ELF-1 (cell line): ENCODE measurements around the gene PARP8.
"Not testable (repeated sequence)": the region's sequence is repeated elsewhere in the genome, so short reads cannot be mapped to it uniquely, and the experiment has no call there.

Experiments
- DNase-seq: peaks from one replicate; pipeline ENCODE4 v3.0.0-alpha.2; 2016; ENCODE audit warnings: low read depth, low spot score

Gene PARP8

GRCh38 chr5:50770441-50770840 is 104.0 kb downstream of the PARP8 start:
- DNase-seq = no peak

- DNase-seq = not testable (repeated sequence)
These were observed 108.2 kb downstream of the PARP8 start for GRCh38 chr5:50774446-50775175.

- DNase-seq = no peak
These were observed 119.6 kb downstream of the PARP8 start for GRCh38 chr5:50786073-50786472.

- DNase-seq = no peak
These were observed 125.4 kb downstream of the PARP8 start for GRCh38 chr5:50791813-50792212.

DNA sequence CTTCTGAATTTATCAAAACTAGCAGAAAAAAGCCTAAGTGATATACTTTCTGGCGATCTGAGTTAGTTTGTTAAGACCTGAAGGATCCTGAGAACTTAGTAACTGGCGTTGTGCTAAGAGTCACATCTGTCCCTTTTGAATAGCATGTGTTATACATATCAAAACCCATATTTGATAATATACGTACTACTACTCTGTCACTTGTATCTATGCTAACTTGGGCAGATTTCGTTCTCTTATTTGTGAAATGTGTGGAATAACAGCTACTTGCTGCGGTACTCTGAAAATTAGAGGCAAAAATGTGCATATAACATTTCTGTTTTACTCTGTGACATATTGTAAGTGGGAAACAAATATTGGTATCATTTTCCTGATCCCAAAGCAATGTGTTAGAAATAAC is 126.4 kb downstream of the PARP8 start:
- DNase-seq = no peak

DNA sequence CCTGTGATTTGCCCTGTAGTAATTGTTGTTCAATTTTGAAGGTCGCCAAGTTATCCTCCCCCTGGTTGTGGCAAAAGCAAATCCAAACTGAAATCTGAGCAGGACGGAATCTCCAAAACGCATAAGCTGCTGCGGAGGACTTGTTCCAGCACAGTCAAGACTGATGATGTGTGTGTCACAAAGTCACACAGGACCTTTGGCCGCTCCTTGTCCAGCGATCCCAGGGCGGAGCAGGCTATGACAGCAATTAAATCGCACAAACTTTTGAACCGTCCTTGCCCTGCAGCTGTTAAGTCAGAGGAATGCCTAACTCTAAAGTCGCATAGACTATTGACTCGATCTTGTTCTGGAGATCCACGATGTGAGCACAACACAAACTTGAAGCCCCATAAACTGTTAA is 128.4 kb downstream of the PARP8 start:
- DNase-seq = no peak

GRCh38 chr5:50798002-50798401 is 131.6 kb downstream of the PARP8 start:
- no peak for DNase-seq

GRCh38 chr5:50799596-50799995 is 133.2 kb downstream of the PARP8 start:
- DNase-seq = no peak

DNA sequence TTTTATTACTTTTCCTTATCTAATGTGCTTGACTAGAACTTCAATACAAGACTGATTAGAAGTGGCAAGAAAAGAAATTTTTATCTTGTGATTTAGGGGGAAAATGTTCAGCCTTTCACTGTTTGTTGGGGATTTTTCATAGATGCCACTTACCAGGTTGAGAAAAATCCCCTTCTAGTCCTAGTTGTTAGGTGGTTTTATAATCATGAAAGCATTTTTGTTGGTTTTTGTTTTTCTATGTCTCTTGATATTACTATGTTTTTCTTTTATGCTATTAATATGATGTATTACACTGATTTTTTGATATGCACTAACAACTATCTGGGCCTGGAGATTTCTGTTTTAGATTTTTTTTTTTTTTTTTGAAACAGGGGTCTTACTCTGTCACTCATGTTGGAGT is 134.0 kb downstream of the PARP8 start:
- DNase-seq = no peak

DNA sequence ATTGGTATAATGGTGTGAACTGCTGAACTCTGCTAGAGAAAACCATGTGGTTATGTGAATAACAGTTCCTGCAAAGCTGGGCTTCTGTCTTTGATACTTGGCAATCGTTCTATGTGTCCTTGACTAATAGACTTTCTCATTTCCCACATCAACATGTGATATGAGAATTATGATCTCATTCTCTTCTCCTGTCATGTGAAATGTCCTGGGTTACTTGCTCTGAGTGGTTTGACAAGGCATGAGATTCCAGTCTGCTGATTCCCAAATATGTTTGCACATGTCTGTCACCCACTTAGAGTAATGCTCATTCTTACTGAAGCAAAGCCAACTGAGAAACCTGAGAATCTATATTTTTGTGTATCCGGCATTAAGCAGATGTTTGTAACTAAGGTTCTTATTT is 141.2 kb downstream of the PARP8 start:
- no peak for DNase-seq

- DNase-seq = no peak
These were observed 142.0 kb downstream of the PARP8 start for GRCh38 chr5:50808406-50808805.

- DNase-seq = not testable (repeated sequence)
These were observed 145.3 kb downstream of the PARP8 start for GRCh38 chr5:50811746-50812145.

DNA sequence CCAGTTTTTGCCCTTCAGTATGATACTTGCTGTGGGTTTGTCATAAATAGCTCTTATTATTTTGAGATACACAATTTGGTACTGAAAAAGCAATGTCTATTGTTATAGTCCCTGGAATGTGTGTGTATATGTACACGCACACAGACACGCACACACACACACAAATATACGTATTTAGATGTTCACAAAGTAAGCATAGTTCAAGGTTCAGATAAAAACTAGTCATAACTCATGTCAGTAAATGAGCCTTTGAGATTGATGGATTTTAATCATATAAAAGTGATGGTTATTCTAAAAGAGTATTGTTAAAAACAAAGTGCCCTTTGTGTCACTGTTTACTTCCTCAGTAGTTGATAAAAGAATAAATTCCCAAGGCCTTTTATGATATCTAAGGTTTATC is 147.3 kb downstream of the PARP8 start:
- DNase-seq = no peak

- no peak for DNase-seq
These were observed 148.1 kb downstream of the PARP8 start for GRCh38 chr5:50814556-50814955.

DNA sequence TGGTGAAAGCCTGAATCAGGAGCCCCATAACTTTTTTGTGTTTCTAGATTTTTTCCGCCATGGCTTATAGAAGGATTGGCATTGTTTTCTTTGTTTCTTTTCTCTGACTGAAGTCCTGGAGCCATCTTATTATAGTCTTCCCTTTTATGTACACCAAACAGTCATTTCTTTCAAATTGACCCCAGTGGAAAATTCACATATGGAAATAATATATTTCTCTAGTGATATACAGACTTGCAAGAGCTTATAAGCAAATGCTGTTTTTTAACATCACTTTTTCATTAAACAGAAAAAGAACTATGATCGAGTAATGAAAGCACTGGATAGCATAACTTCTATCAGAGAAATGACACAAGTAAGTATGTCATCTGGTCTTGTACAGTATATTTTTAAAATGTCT is 155.6 kb downstream of the PARP8 start:
- DNase-seq = no peak

DNA sequence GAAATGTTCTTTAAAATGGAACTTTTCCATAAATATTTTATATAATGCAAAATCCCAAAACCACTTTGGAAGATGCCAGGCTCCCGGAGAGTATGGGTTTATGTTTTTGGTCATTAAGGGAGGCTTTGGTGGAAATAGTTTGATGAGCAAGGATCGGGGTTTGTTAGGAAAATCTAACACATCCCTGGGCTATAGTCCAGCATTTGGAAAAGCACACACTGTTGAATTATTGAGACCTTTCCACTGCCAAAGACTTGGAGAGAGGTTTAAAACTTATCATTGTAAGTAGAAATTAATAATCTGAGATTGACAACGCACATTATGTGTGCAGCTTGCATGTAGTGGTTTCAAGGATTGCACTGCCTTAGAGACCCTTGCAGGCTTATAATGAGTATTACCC is 156.3 kb downstream of the PARP8 start:
- DNase-seq = no peak

DNA sequence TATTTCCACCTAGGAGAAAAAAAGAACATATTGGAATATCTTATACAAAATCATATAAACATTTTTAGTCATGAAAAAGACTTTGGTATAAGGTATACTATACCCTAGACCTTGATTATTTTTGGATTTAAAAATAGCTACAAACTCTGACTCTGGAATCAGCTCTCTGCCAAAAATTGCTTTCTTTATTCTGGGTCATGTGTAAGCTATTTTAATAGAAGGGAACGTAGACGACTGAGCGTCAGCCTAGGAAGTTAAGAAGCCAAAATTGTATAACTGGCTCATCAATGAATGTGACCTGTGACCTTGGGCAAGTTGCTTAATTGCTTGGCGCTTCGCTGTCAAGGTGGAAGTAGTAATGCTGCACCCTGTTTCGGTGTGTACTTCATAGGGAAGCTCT is 157.1 kb downstream of the PARP8 start:
- DNase-seq = no peak

DNA sequence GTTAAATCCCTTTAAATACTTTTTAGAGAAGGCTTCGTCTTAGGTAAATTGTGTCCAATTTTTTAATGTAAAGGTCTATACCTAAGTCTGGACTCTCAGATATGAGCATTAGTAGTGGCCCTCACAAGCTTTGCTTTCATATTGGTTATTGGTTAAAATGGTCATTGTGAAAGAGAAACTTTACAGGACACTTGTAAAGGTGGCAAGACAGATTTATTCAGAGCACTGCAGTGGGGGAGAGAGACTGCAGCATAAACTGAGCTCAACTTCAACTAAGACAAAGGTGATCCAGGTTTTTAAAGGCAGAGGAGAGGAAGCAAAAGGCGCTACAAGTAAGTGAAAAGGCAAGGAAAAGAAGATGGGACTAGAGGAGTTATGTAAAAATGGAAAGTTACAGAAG is 157.7 kb downstream of the PARP8 start:
- no peak for DNase-seq

DNA sequence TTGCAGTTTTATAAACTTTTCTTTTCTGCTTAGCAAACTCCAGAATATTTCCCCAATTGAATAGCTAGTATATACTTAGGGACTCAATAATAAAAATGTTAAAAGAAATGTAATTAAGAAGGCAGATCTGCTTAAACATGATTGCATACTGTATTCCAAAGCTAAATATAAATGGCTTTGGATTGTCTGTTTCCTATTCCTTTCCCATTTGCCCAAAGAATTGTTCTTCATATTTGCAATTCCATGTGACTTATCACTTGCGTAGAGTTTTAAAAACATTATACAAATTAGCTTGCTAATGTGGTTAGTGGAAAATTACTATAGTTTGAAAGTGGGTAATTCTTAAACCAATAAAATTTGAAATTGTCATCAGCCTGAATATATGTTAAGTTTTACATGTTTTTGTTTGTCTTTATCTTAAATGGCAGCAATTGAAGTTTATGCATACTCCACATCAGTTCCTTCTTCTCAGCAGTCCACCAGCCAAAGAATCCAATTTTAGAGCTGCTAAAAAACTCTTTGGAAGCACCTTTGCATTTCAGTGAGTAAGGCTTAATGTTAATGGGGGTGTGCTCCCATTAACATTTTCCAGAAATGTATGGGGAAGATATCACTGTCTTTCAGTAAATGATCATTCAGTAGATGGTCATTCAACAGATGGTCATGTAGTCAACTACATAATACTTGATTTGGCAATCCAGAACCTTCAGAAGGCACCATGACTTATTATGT is 161.2 kb downstream of the PARP8 start:
- no peak for DNase-seq

DNA sequence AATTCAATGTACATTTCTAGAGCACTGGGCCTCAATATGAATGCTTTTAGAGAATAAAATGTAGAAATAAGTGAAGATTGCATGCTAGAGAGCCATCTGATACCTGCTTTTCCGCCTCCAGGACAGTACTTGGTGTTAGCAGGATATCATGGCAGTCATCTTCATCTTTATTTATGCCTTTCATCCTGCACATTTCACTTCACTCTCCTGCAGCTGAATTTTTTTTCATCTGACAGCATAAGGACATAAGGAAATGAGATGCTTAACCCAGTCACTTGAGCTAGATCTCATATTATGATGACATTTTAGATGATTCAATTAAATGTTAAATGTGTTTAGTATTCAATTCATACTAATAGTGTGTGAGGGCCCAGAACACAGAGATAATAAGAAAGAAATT is 162.6 kb downstream of the PARP8 start:
- no peak for DNase-seq

DNA sequence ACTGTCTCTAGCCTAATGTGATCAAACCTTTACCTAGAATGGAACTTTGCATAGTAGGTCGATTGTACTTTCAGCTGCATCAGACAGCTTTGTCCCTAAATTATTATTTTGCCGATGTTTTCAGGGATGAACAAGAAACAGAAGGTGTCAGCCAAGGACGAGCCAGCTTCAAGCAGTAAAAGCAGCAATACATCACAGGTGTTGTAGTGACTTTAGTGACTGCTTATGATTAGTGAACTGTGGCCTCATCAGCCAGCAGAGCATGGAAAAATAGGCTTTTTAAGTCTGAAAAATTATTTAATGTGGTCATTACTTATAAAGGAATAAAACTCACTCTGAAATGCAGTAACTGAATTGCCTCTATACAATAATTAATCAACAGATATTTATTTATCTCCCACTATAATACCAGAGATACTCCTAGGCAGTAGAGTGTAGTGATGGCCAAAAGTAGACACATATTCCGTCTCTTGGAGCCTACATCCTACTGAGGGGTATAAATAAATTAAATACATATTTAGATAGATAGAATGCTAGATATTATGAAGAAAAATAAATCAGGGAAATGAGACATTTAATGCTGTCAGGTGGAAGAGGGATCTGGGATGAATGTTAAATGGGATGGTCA is 166.3 kb downstream of the PARP8 start:
- DNase-seq = no peak

GRCh38 chr5:50836356-50836755 is 169.9 kb downstream of the PARP8 start:
- DNase-seq = no peak

DNA sequence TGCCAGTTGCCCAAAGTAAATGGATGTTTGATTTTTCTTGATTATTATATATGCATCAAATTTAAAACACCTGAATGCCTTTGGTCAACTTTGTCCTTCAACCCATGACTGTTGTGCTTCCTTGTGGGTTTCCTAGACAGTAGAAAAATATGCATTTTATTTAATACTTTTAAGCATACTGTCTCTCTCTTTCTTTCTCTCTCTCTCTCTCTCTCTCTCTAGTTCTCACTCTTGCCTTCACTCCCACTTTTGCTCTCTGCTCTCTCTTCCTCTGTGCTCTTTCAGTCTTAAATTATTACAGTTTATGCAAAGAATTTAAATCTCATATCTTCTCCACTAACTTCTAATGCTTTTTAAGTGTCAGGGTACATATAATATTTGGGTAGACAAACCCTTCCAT is 173.0 kb downstream of the PARP8 start:
- no peak for DNase-seq
